SK-N-SH (cell line): ENCODE measurements around the gene LCE1D. TPM values are rescaled to one million over a fixed set of nuclear protein-coding genes. Genes with fewer than 3 reads are reported as not detected.

Source experiments
- CTCF ChIA-PET: fragments of 300-600, 350-600 bp; formaldehyde crosslinking; extraction: SDS; loops from one replicate; lab custom pipeline; 2021; lab: Yijun Ruan, JAX
- POLR2A ChIA-PET: fragments of 350-600 bp; sonication (Branson Sonifier 250); formaldehyde crosslinking; extraction: SDS; loops from one replicate; lab custom pipeline; 2020; ENCODE audit warnings: antibody characterized with exemption, inconsistent platforms; lab: Yijun Ruan, JAX
- DNase-seq: peaks from one replicate; pipeline ENCODE4 v3.0.0; 2012
- H2AFZ ChIP-seq: fragments of 200-600 bp; sonication (generic); 2 replicates; pipeline ENCODE4 v1.8.1; 2016; ENCODE audit warnings: antibody characterized with exemption, mild to moderate bottlenecking, low read depth
- H3F3A ChIP-seq: fragments of 200-600 bp; sonication (generic); replicated peaks from 2 replicates; pipeline ENCODE3; 2016; ENCODE audit warnings: antibody characterized with exemption, mild to moderate bottlenecking; ENCODE audit not compliant: insufficient read depth
- H3K27ac ChIP-seq, 2 experiments: fragments of 200-500 bp in 1 of 2; fragments of 200-600 bp in 1 of 2; sonication (Bioruptor generic) in 1 of 2; sonication (generic), shearing (Covaris generic) in 1 of 2; 2 replicates each; pipeline versions ENCODE4 v1.5.1 to v1.6.1; 2014 to 2016; ENCODE audit warnings: low read depth in 2 of 2, inconsistent platforms in 1 of 2, low read length in 1 of 2, mild to moderate bottlenecking in 1 of 2, mixed read lengths in 1 of 2
- H3K27me3 ChIP-seq: fragments of 200-600 bp; sonication (generic), shearing (Covaris generic); 2 replicates; pipeline ENCODE4 v1.6.1; 2016; ENCODE audit warnings: mixed run types; ENCODE audit not compliant: insufficient read depth
- H3K36me3 ChIP-seq, 2 experiments: fragments of 200-500 bp in 1 of 2; fragments of 200-600 bp in 1 of 2; sonication (Bioruptor generic) in 1 of 2; sonication (generic) in 1 of 2; replicated peaks in 1 of 2; 2 replicates each; pipeline versions ENCODE3 to v1.5.1; 2014 to 2016; ENCODE audit warnings: low read length in 1 of 2, mild to moderate bottlenecking in 1 of 2; ENCODE audit not compliant: insufficient read depth in 2 of 2, control insufficient read depth in 1 of 2
- H3K4me1 ChIP-seq, 2 experiments: fragments of 200-500 bp in 1 of 2; fragments of 200-600 bp in 1 of 2; sonication (Bioruptor generic) in 1 of 2; sonication (generic), shearing (Covaris generic) in 1 of 2; 2 replicates each; pipeline versions ENCODE4 v1.5.1 to v1.6.1; 2014 to 2016; ENCODE audit warnings: low read depth in 1 of 2, low read length in 1 of 2, mixed run types in 1 of 2; ENCODE audit not compliant: insufficient read depth in 2 of 2, control insufficient read depth in 1 of 2
- H3K4me2 ChIP-seq: fragments of 200-600 bp; sonication (generic), shearing (Covaris generic); 2 replicates; pipeline ENCODE4 v1.6.1; 2017; ENCODE audit warnings: mixed run types
- H3K4me3 ChIP-seq, 2 experiments: fragments of 200-500 bp in 1 of 2; fragments of 200-600 bp in 1 of 2; sonication (Bioruptor generic) in 1 of 2; sonication (generic), shearing (Covaris generic) in 1 of 2; 2 replicates each; pipeline versions ENCODE4 v1.5.1 to v1.8.1; 2014 to 2016; ENCODE audit warnings: low read depth in 2 of 2, inconsistent platforms in 1 of 2, low read length in 1 of 2, mild to moderate bottlenecking in 1 of 2, mixed read lengths in 1 of 2, moderate library complexity in 1 of 2
- H3K79me2 ChIP-seq: fragments of 200-600 bp; sonication (generic); 2 replicates; pipeline ENCODE4 v1.8.1; 2017; ENCODE audit warnings: mild to moderate bottlenecking; ENCODE audit not compliant: insufficient read depth
- H3K9ac ChIP-seq: fragments of 200-600 bp; sonication (generic); 2 replicates; pipeline ENCODE4 v1.6.1; 2017; ENCODE audit warnings: mixed run types
- H3K9me2 ChIP-seq: fragments of 200-600 bp; sonication (generic); 2 replicates; pipeline ENCODE4 v1.6.1; 2017; ENCODE audit warnings: mixed run types
- H3K9me3 ChIP-seq: fragments of 200-600 bp; sonication (generic); 2 replicates; pipeline ENCODE4 v1.6.1; 2017; ENCODE audit warnings: mixed run types, mild to moderate bottlenecking, moderate library complexity
- H4K20me1 ChIP-seq: fragments of 200-600 bp; sonication (generic); 2 replicates; pipeline ENCODE4 v1.6.1; 2017; ENCODE audit warnings: mild to moderate bottlenecking, mixed run types; ENCODE audit not compliant: insufficient read depth
- ELF1 ChIP-seq: IDR thresholded peaks from 2 replicates; pipeline ENCODE4 v1.4.0; 2012
- EP300 ChIP-seq, 2 experiments: IDR thresholded peaks; 2 replicates each; pipeline versions ENCODE4 v1.4.0 to v1.6.1; 2012; ENCODE audit warnings: borderline replicate concordance in 1 of 2, low read depth in 1 of 2, low read length in 1 of 2
- EZH2phosphoT487 ChIP-seq: fragments of 200-600 bp; sonication (generic); IDR thresholded peaks from 2 replicates; pipeline ENCODE4 v1.6.1; 2017; ENCODE audit warnings: low read depth, mixed run types, mild to moderate bottlenecking, antibody characterized with exemption, moderate library complexity, borderline replicate concordance
- FOXJ3 ChIP-seq: sonication (generic); formaldehyde crosslinking; IDR thresholded peaks from 2 replicates; pipeline ENCODE4 v1.5.1; 2020; ENCODE audit warnings: mild to moderate bottlenecking, missing genetic modification reagents
- GABPA ChIP-seq: IDR thresholded peaks from 2 replicates; pipeline ENCODE4 v1.4.0; 2012; ENCODE audit warnings: low read depth, mild to moderate bottlenecking
- GATA2 ChIP-seq: sonication (generic); formaldehyde crosslinking; IDR thresholded peaks from 2 replicates; pipeline ENCODE4 v1.5.0; 2020; ENCODE audit warnings: mild to moderate bottlenecking, missing genetic modification reagents
- IRF3 ChIP-seq: fragments of 150-350 bp; IDR thresholded peaks from 2 replicates; pipeline ENCODE4 v1.6.1; 2016; ENCODE audit warnings: mild to moderate bottlenecking, low read depth, low read length
- JUND ChIP-seq: IDR thresholded peaks from 2 replicates; pipeline ENCODE4 v1.4.0; 2012
- MEF2A ChIP-seq: IDR thresholded peaks from 2 replicates; pipeline ENCODE4 v1.4.0; 2012; ENCODE audit warnings: low read depth, borderline replicate concordance
- NRF1 ChIP-seq: IDR thresholded peaks from 2 replicates; pipeline ENCODE4 v1.6.1; 2012; ENCODE audit warnings: low read depth, mild to moderate bottlenecking, low read length
- POLR2AphosphoS5 ChIP-seq: IDR thresholded peaks from 2 replicates; pipeline ENCODE4 v1.6.1; 2012; ENCODE audit warnings: low read depth, low read length
- RAD21 ChIP-seq: IDR thresholded peaks from 2 replicates; pipeline ENCODE4 v1.6.1; 2012; ENCODE audit warnings: mild to moderate bottlenecking, low read length
- RCOR1 ChIP-seq: fragments of 150-350 bp; IDR thresholded peaks from 2 replicates; pipeline ENCODE4 v1.6.1; 2017; ENCODE audit warnings: antibody characterized with exemption, low read length
- REST ChIP-seq: IDR thresholded peaks from 2 replicates; pipeline ENCODE4 v1.6.1; 2012; ENCODE audit warnings: mild to moderate bottlenecking, low read depth, low read length, moderate library complexity
- SIN3A ChIP-seq: IDR thresholded peaks from 2 replicates; pipeline ENCODE4 v1.6.1; 2012; ENCODE audit warnings: low read depth, mild to moderate bottlenecking, low read length, moderate library complexity, borderline replicate concordance
- SMC3 ChIP-seq: IDR thresholded peaks from 2 replicates; pipeline ENCODE4 v1.6.1; 2012; ENCODE audit warnings: low read depth, low read length, improper control_type of control experiment
- TAF1 ChIP-seq: IDR thresholded peaks from 2 replicates; pipeline ENCODE4 v1.6.1; 2012; ENCODE audit warnings: low read depth, mild to moderate bottlenecking, low read length, moderate library complexity, borderline replicate concordance
- TEAD4 ChIP-seq: IDR thresholded peaks from 2 replicates; pipeline ENCODE4 v1.4.0; 2012; ENCODE audit warnings: mild to moderate bottlenecking, borderline replicate concordance; ENCODE audit not compliant: insufficient read depth
- USF1 ChIP-seq: IDR thresholded peaks from 2 replicates; pipeline ENCODE4 v1.4.0; 2012; ENCODE audit warnings: low read depth, borderline replicate concordance
- YY1 ChIP-seq: IDR thresholded peaks from 2 replicates; pipeline ENCODE4 v1.4.0; 2012; ENCODE audit warnings: low read depth, mild to moderate bottlenecking
- WGBS: methylation state at CpG from one replicate; pipeline ENCODE4 v1.1.6; 2017; ENCODE audit warnings: low lambda C conversion rate; 5-methylcytosine and 5-hydroxymethylcytosine counted together
- polyA plus RNA-seq, 3 experiments: library from polyadenylated mRNA; depleted of rRNA; stranded (reverse); fragments of >200 nt; gene quantifications; 2 replicates each; pipeline ENCODE4 v1.2.3, GENCODE V29; 2012
- TF ChIP-seq, protein P1 (sequence below): IDR thresholded peaks from 2 replicates; pipeline ENCODE4 v1.4.0; 2012; ENCODE audit warnings: low read depth

LCE1D gene
- polyA plus RNA-seq, 1 of the 3 experiments (the other 2 are of a cell fraction), result not detected

DNA sequence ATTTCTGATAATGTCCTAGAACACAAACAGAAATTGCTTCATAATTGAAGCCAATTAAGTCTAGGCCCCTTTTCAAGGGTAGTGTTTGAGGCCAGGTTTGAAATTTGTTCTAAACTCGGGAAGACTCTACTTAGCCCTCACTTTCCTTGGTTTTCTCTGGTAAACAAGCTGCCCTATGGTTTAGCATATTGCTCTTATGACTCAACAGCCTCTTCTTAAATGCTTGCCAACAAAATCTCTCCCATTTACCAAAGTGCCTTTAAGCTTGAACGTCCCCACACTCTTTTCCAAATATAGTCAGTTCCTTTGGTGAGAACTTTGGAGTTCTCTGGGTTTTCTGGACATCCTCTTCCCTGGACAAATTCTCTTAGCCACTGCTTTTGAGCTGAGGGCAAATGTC is 40.3 kb downstream of the LCE1D start:
- Histone ChIP-seq H3K9me3 (no peaks in the 10 kb centered on the region), H2AFZ (no peak overlapping the region), H3K4me2 (no peak overlapping the region), H3K4me3 (no peak overlapping the region), H4K20me1 (no peaks in the 10 kb centered on the region), H3K79me2 (no peaks in the 10 kb centered on the region), H3K4me1 (no peaks in the 10 kb centered on the region), H3K27ac (no peak overlapping the region), H3K27me3 (no peaks in the 10 kb centered on the region; the same call in 1 of the 2 replicates), H3K9ac (no peak overlapping the region), H3K9me2 (no peaks in the 10 kb centered on the region), H3F3A (no peaks in the 10 kb centered on the region), H3K36me3 (no peaks in the 10 kb centered on the region)
- CTCF ChIA-PET, result interaction anchor here (0.7 to 1.5 kb wide), 2 partner anchors 15 to 79 kb away, joined by 3 read pairs; partner anchors contain the start of gene KPRP
- 0% methylated on average over 2 of the region's 2 CpGs for WGBS
- TF ChIP-seq FOXJ3 (CRISPR knock-in tag), result no peak
- TF ChIP-seq GABPA, result no peak
- no peak for TF ChIP-seq NRF1
- TF ChIP-seq YY1, result no peak
- no peak for TF ChIP-seq IRF3
- TF ChIP-seq POLR2AphosphoS5, result no peak
- TF ChIP-seq MEF2A, result no peak
- no peak for TF ChIP-seq REST
- TF ChIP-seq ELF1, result no peak
- no peak for TF ChIP-seq RCOR1
- TF ChIP-seq TEAD4, result no peak
- TF ChIP-seq, protein P1, sequence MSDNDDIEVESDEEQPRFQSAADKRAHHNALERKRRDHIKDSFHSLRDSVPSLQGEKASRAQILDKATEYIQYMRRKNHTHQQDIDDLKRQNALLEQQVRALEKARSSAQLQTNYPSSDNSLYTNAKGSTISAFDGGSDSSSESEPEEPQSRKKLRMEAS, result no peak
- no peak for TF ChIP-seq GATA2 (CRISPR knock-in tag)
- no peak for TF ChIP-seq RAD21
- no peak for TF ChIP-seq JUND
- DNase-seq, result no peak
- POLR2A ChIA-PET, result no interaction called here

GRCh38 chr1:152842556-152842955 is 46.0 kb downstream of the LCE1D start, which contains the start of gene LCE6A:
TSS of gene LCE6A (plus strand) at chr1:152842856. CDS start at chr1:152843521, 665 bp downstream.
- Histone ChIP-seq H3K9ac (no peak within 1 kb of the TSS), H3K4me3 (no peak within 1 kb of the TSS), H3K27me3 (no peaks in the 10 kb centered on the region; the same call in 1 of the 2 replicates), H3K4me1 (no peaks in the 10 kb centered on the region), H3K9me2 (no peaks in the 10 kb centered on the region), H3K4me2 (no peak within 1 kb of the TSS), H3K36me3 (no peaks in the 10 kb centered on the region), H3K9me3 (no peaks in the 10 kb centered on the region), H4K20me1 (0 out of 2 replicates have a peak, but pooled peaks cover 3% of the 10 kb centered on the region), H2AFZ (no peak within 1 kb of the TSS), H3F3A (no peaks in the 10 kb centered on the region), H3K27ac (no peak within 1 kb of the TSS), H3K79me2 (no peaks in the 10 kb centered on the region)
- ChIA-PET POLR2A (no interaction called here), CTCF (no interaction called here)
- DNase-seq, result no peak
- WGBS, result 27% methylated on average over 3 of the region's 3 CpGs
- TF ChIP-seq SIN3A (no peak), EZH2phosphoT487 (no peak), GABPA (no peak), IRF3 (no peak), EP300 (IDR thresholded peaks at IDR 0.05; ENCODE audit: borderline replicate concordance in 1 of 2, low read depth in 1 of 2, low read length in 1 of 2) (no peak), USF1 (no peak), TAF1 (no peak), POLR2AphosphoS5 (no peak), SMC3 (no peak), ELF1 (no peak), FOXJ3 (CRISPR knock-in tag) (no peak)
- TF ChIP-seq, protein P1, result no peak
